ENCODE measurements around the gene LRP1. TPM values are rescaled to one million over a fixed set of nuclear protein-coding genes. Genes with fewer than 3 reads are reported as not detected.
A peak's percentile ranks its signal among the peaks of the same experiment; 100 is the strongest.

LRP1 gene
- total RNA-seq, 1 donor from 2014 or later, result 61.0 TPM

GRCh38 chr12:57236925-57237595 is 108.8 kb downstream of the LRP1 start:
- Histone ChIP-seq H3K4me1 (peaks cover 72% of the 10 kb centered on the region), H3K36me3 (peaks cover 30% of the 10 kb centered on the region), H3K27me3 (ENCODE audit: low read depth) (peaks cover 74% of the 10 kb centered on the region), H3K27ac (replicated peaks) (peak overlapping the region; percentile 83), H3K4me3 (peak overlapping the region; percentile 69), H3K9me3 (replicated peaks) (no peaks in the 10 kb centered on the region)
- TF ChIP-seq, protein P1, sequence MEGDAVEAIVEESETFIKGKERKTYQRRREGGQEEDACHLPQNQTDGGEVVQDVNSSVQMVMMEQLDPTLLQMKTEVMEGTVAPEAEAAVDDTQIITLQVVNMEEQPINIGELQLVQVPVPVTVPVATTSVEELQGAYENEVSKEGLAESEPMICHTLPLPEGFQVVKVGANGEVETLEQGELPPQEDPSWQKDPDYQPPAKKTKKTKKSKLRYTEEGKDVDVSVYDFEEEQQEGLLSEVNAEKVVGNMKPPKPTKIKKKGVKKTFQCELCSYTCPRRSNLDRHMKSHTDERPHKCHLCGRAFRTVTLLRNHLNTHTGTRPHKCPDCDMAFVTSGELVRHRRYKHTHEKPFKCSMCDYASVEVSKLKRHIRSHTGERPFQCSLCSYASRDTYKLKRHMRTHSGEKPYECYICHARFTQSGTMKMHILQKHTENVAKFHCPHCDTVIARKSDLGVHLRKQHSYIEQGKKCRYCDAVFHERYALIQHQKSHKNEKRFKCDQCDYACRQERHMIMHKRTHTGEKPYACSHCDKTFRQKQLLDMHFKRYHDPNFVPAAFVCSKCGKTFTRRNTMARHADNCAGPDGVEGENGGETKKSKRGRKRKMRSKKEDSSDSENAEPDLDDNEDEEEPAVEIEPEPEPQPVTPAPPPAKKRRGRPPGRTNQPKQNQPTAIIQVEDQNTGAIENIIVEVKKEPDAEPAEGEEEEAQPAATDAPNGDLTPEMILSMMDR (IDR thresholded peaks at IDR 0.05; ENCODE audit: borderline replicate concordance), result no peak
- peak; percentile 74 for DNase-seq
- intact Hi-C loops (cut with micrococcal nuclease), result no loop called here

DNA sequence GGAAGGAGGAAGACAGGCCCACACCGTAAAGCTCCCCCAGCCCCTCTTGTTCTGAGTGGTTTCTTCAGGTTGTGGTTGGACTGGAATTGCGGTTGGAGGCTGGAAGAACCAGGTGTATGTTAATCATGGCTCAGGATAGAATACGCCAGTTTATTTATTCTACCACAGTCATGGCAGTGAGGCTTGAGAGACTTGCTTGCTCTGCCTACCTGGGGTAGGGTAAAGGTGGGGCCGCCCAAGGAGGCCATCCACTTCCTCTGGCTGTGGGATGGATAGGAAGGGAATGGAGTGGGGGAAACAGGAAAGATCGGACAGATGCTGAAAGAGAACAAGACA is 109.3 kb downstream of the LRP1 start:
- Histone ChIP-seq H3K9me3 (replicated peaks) (no peaks in the 10 kb centered on the region), H3K27me3 (ENCODE audit: low read depth) (peaks cover 79% of the 10 kb centered on the region), H3K4me3 (peak overlapping the region; percentile 69), H3K36me3 (peaks cover 25% of the 10 kb centered on the region), H3K4me1 (peaks cover 77% of the 10 kb centered on the region), H3K27ac (replicated peaks) (peak overlapping the region; percentile 83)
- no peak for DNase-seq
- intact Hi-C loops (cut with micrococcal nuclease), result no loop called here
- TF ChIP-seq, protein P1 (IDR thresholded peaks at IDR 0.05; ENCODE audit: borderline replicate concordance), result no peak

GRCh38 chr12:57237932-57238853 is 109.9 kb downstream of the LRP1 start:
- Histone ChIP-seq H3K4me1 (peaks cover 82% of the 10 kb centered on the region), H3K27ac (replicated peaks) (peak overlapping the region; percentile 83), H3K36me3 (peaks cover 18% of the 10 kb centered on the region), H3K27me3 (ENCODE audit: low read depth) (peaks cover 85% of the 10 kb centered on the region), H3K9me3 (replicated peaks) (no peaks in the 10 kb centered on the region), H3K4me3 (peak overlapping the region; percentile 69)
- TF ChIP-seq, protein P1 (IDR thresholded peaks at IDR 0.05; ENCODE audit: borderline replicate concordance), result no peak
- intact Hi-C loops (cut with micrococcal nuclease), result no loop called here
- DNase-seq, result no peak

- H3K36me3 ChIP-seq, result peaks cover 10% of the 10 kb centered on the region
- H3K9me3 ChIP-seq (replicated peaks), result no peaks in the 10 kb centered on the region
- TF ChIP-seq, protein P1 (IDR thresholded peaks at IDR 0.05; ENCODE audit: borderline replicate concordance), result peak; percentile 100
- DNase-seq, result peak; percentile 88
- intact Hi-C loops (cut with micrococcal nuclease), result no loop called here
- peaks cover 82% of the 10 kb centered on the region for H3K4me1 ChIP-seq
- peak overlapping the region; percentile 83 for H3K27ac ChIP-seq (replicated peaks)
- peak overlapping the region; percentile 69 for H3K4me3 ChIP-seq
- H3K27me3 ChIP-seq (ENCODE audit: low read depth), result peaks cover 93% of the 10 kb centered on the region
Measured at GRCh38 chr12:57238854-57239554, 110.7 kb downstream of the LRP1 start.

DNA sequence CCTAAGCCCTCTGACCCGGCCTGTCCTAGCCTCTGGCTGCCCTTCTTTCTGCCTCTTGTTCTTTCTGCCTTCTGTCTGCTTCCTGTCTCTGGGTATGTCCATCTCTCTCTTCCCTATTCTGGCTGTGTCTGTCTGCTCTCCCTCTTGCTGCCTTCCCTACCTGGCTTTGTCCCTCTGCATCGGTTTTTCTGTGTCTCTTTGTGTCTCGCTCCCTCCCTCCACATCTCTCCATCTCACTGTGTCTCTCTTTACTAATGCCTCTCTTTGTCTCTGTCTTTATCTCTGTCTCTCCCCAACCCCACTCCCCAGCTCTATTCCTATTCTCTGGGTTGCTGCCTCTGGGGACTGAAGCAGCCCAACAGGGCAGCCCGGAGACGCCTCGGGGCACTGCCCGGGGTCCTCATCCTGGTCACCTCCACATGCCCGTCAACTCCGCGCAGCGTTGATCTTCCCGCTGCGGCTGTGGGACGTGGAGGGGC is 111.3 kb downstream of the LRP1 start:
- TF ChIP-seq, protein P1 (IDR thresholded peaks at IDR 0.05; ENCODE audit: borderline replicate concordance), result no peak
- intact Hi-C loops (cut with micrococcal nuclease), result no loop called here
- peaks cover 97% of the 10 kb centered on the region for H3K27me3 ChIP-seq (ENCODE audit: low read depth)

More for the DNA sequence above, 111.3 kb downstream of the LRP1 start:
- Histone ChIP-seq H3K27ac (replicated peaks) (peak overlapping the region; percentile 83), H3K4me3 (peak overlapping the region; percentile 69), H3K4me1 (peaks cover 83% of the 10 kb centered on the region), H3K9me3 (replicated peaks) (no peaks in the 10 kb centered on the region), H3K36me3 (peaks cover 4% of the 10 kb centered on the region)
- DNase-seq, result no peak
